HK-2 (cell line): ENCODE results near the gene ESRRA.

Experiments used
- DNase-seq: peaks from one replicate; pipeline ENCODE4 v3.0.0-alpha.2; 2018; ENCODE audit not compliant: unreplicated experiment

ESRRA gene

DNA sequence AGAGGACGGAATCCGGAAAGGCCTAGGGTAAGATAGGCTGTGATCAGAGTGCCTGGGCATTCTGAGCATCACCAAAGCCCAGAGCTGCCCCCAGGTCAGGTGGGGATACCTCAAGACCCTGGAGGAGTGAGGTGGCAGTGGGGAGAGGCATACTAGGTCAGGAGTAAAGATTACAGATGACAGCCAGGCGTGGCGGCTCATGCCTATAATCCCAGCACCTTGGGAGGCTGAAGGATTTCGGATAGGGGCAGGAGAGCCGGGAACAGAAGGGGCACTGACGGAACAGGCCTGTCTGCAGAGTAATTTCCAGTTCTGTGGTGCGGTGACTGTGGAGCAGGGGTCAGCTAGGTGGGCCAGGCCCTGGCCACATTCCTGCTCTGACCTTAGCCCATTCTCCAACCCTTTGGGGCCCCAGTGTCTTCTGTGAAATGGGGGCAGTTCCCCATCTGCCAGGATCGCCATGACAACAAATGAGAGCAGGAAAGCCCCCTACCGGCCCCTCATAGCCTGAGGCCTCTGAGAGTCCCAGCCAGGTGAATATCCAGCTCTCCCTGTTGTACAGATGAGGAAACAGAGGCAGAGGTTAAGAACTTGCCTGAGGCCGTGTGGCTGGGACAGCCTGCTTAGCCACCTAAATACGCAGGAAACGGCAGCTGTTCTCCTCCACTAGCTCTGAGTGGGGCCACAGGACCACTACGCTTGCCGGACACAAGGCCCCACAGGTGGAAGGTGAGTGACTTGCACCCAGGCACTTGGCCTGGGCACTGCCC, 30.1 kb upstream of the ESRRA start:
- DNase-seq: no peak

DNA sequence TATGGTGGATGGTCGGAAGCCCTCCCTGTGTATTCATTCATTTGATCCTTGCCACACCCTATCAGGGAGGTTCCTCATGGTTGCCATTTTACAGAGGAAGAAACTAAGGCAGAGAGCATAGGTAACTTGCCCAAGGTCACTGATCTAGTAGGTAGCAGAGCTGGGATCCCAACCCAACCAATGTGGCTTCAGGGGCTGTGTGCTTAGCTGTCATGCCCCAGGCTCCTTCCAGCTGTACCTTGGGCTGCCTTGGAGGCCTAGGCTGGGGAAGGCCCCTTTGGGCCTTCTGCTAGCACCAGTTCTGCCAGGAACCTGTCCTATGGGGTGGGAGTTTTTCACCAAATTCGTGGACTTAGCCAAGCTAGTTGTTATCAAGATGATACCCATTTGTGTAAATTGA, 29.5 kb upstream of the ESRRA start:
- DNase-seq: no peak

DNA sequence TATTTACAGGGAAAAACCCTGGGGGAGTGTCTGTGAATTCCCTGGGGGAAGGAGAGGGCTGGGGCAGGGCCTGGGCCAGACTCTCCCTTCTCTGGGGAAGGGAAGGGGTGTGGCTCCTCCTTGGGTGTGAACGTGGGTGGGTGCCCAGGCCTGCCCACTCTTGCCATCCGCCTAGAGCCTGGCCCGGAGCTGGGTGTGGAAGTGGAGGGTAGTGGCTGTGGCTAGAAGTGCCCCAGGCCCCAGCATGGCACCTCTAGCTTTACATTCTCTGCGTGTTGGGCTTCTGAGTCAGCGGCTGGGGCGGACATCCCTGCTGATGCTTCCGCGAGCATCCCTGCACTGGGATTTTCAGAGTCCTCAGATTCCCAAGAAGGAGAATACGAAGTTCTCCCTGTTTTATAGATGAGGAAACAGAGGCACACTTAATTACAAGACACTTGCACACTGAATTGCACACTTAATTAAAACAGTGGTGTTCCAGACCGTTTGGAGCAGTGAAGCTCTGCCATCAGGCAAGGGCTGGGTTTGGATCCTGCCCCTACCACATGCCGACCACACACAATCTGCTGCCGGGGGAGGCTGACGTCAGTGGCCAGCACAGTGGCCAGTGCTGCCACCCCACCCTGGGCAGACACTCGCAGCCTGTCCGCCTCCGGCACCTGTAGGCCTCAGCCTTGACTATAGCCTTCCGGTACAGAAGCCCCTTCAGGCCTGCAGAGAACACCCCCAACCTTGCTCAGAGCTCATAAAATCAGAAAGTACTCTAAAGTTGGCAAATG, 28.5 kb upstream of the ESRRA start:
- DNase-seq: no peak

DNA sequence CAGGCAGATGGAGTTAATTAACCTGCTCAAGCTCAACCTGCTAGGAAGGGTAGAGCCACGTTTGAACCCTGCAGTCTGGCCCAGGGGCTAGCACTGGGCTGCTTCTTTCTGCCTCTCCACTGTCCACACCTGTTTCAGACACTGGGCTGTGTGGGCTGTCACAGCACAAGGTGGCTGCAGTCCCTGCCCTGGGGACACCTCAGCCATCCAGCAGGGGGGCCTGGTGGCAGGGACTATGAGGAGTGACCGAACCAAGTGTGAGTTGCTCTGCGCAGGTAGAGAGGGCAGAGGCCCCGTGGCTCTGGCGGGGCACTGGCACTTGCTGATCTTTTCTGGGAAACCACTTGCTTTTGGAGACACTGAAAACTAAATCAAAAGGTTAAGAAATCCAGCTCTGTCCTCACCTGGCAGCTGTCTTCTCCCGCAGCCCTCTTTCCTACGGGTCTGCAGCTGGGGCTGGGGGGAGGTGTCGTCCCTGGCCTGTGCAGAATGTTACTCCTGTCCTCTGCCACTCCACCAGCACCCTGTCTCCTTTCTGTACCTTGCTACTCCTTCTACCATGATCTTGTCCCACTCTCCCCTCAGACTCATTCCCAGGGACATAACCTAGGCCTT, 26.6 kb upstream of the ESRRA start:
- DNase-seq: no peak

DNA sequence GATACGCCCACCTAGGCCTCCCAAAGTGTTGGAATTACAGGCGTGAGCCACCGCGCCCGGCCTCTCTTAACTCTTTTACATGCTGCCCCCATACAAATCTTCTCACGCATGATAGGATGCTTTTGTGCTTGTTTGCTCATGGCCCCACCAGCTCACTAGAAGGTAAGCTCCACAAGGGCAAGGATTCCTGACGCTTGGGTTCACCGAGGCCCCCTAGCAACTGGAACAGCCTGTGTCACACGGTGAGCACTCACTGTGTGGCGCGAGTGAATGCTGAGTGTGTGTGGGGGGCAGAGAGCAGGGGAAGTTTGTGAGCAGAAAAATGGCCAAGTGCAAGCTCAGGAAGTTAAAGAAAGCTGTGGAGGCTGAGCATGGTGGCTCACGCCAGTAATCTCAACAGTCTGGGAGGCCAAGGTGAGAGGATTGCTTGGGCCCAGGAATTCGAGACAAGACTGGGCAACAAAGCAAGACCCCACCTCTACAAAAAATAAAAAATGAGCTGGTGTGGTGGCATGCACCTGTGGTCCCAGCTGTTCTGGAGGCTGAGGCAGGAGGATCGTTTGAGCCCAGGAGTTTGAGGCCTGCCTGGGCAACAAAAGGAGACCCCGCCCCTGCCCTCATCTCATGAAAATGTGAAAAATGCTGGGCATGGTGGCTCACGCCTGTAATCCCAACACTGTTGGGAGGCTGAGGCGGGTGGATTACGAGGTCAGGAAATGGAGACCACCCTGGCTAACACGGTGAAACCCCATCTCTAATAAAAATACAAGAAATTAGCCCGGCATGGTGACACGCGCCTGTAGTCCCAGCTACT, 23.2 kb upstream of the ESRRA start:
- no peak for DNase-seq

DNA sequence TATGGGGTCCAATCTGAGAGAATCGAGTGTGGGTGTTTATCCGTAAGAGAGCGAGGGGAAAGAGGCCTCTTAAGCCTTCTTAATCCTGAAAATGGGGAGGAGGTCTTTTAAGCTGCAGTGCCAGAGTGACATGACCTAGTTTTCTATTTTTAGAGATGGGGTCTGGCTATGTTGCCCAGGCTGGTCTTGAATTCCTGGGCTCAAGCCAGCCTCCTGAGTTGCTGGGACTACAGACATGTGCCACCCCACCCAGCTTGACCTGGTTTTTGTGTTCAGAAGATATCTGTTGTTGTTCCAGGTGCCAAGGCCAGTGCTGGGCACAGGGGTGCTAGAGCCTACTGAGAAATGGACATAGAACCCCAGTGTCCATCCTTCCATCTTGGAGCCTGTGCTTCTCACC, 22.2 kb upstream of the ESRRA start:
- DNase-seq: no peak

DNA sequence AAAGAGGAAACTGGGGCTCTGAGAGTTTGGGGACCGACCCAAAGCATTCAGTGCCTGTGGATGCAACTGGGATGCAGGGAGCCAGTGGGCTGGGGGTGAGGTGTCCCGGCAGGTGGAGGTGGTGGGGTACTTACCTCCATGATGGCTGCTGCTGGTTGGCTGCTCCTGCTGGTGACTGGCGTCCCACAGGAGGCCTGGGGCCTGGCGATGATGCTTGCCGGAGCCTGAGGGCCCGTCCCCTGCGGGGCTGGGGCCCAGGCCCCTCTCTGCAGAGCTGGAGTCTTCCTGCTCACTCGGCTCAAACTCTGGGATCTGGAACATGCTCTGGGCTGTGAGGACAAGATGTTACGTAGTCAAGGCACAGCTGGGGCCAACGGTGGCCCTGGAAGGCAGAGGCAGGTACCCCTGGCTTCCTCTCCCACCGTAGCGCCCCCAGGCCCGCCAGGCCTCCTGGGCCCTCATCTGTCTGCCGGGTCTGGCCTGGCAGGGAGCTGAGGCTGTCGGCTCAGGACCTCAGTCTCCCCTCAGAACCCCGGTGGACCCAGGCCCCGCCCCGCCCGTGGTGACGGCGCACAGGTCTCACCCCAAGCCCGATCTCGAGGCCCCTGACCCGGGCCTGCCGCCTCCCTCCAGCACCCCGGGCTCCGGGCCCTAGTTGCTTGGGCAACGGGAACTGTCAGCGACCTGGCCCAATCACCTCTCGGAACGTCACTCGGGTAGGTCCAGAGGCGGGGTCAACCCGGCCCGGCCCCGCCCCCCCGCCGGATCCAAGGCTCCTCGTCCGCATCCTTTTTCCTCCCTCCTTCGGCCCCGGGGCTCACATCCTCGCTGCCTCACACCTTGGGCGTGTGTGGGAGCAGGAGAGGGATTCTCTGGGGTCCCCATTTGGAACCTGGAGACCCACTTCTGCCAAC, 21.0 kb upstream of the ESRRA start, which contains the start of gene BAD:
Gene BAD, minus strand, starts transcription at position 618 of the 914 bp plus-strand sequence. Its CDS starts 297 bp downstream, at position 321.
- peak; percentile 89 for DNase-seq

DNA sequence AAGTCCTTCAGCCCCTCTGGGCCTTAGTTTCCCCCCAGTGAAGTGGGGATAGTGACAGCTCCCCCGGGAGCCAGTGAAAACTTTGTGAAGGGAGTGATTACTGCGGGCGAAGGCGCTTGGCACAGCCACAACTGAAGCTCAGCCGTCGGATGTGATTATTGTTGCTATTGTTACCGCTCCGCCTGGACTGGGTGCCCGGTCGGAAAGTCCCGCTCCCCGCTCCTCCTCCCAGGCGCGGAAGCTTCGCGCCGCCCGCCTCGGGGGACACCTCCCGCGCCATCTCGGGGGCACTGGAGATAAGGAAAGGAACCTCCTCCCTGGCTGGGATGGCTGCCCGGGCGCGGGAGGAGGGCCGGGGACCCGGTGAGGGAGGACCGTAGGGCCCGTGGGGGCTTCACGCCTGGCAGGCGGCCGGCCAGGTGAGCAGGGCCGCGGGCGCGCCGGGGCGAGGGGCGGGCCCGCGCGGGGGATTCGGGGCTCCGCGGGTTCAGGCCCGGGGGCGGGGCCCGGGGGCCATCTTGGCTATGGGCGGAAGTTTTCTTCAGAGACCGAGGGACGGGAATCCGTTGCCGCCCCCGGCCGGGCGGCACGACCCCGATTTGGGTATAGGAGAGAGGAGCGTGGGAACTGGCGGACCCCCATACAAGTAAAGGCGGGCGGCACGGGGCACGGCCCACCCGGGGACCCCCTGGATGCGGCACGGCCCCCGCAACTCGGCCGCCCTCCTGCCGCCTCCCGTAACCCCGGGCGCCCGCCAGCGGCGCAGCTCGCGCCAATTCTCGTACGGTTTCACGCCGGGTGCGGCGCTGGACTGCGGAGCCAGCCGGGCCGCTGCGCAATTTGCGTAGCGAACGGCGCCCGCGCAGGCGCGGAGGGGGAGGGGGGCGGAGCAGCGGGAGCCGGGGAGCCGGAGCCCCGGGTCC, 20.1 kb upstream of the ESRRA start, which contains the start of gene GPR137:
Gene GPR137, plus strand, starts transcription at position 887 of the 923 bp plus-strand sequence. CDS start 677 bp downstream, outside the sequence.
- peak; percentile 75 for DNase-seq

DNA sequence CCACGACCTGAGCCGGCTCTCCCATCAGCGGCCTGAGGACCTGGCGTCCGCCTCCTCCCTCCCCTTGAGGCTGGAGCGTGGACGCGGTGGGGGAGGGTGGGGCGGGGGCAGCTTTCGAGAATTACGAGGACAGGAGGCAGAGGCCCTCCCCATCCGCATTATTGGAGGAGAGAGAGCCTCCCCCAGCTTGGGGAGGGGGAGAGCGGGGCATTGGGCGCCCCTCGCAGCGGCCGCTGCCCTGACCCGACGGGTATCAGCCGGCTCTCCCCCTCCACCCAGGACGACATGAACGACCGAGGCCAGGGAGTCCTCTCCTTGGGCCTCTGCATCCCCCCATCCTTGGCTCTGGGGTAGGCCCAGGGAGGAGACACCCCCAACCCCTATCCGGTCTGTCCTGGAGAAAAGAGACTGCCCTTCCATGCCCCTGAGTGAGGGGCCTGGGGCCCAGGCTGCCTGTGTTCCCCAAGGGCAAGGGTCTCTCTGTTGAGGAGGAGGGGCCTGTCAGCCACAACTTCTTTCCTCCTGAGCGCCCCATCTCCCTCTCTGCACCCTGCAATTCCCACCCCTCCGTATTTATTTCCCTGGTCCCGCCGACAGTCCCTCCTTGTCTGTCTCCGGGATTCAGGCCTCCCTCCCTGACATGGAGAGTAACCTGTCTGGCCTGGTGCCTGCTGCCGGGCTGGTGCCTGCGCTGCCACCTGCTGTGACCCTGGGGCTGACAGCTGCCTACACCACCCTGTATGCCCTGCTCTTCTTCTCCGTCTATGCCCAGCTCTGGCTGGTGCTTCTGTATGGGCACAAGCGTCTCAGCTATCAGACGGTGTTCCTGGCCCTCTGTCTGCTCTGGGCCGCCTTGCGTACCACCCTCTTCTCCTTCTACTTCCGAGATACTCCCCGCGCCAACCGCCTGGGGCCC, 19.2 kb upstream of the ESRRA start:
- peak; percentile 31 for DNase-seq

DNA sequence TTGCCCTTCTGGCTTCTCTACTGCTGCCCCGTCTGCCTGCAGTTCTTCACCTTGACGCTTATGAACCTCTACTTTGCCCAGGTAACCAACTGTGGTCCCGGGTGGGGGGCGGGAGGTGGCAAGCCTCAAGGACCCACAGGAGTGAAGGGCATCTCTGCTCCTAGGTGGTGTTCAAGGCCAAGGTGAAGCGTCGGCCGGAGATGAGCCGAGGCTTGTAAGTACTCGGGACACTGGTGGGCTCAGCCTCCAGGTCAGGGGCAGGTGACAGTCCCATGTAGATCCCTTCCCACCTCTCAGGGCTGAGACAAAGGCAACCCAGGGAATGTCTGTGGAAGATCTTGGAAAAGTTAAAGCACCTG, 18.5 kb upstream of the ESRRA start:
- DNase-seq: no peak

DNA sequence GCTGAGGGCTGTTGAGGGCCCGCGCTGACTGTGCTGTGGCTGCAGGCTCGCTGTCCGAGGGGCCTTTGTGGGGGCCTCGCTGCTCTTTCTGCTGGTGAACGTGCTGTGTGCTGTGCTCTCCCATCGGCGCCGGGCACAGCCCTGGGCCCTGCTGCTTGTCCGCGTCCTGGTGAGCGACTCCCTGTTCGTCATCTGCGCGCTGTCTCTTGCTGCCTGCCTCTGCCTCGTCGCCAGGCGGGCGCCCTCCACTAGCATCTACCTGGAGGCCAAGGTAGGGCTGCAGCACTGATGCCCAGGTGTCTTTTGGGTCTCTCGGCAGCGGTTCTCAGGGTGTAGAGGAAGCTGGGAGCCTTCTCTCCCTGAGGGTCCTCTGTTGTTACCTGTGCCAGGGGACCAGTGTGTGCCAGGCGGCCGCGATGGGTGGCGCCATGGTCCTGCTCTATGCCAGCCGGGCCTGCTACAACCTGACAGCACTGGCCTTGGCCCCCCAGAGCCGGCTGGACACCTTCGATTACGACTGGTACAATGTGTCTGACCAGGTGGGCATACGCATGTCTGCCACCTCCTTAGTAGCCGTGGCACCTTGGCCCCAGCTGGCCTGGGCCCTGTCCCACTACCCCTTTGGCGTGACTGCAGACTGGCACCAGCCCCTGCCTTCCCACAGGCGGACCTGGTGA, 17.5 kb upstream of the ESRRA start:
- DNase-seq: no peak

DNA sequence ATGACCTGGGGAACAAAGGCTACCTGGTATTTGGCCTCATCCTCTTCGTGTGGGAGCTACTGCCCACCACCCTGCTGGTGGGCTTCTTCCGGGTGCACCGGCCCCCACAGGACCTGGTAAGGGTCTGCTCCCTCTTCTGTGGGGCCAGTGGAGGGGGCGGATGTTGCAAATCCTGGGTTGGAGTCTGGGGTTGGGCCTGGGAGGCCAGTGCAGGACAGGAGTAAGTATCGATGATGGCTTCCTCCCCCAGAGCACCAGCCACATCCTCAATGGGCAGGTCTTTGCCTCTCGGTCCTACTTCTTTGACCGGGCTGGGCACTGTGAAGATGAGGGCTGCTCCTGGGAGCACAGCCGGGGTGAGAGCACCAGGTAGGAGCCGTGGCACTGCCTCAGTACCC, 17.0 kb upstream of the ESRRA start:
- DNase-seq: no peak

DNA sequence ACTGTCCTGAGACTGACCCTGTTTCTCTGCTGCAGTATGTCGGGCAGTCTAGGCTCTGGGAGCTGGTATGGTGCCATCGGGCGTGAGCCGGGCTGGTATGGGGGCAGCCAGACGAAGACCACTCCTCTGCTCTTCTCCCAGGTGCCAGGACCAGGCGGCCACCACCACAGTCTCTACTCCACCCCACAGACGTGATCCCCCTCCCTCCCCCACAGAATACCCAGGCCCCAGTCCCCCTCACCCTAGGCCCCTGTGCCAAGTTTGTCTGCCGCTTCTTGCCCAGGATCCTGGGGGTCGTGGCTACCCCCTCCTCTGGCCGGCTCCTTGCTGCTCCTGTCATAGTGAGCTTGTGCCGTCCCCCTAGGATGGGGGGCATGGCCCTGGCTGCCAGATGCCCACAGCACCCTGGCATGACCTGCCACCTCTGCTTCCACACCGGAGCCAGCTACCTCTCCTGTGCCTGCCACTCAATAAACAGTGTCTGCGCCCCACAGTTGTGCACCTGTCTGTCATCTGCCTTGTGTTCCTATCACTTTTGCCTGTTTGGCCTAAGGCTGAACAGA, 16.2 kb upstream of the ESRRA start:
- DNase-seq: no peak

DNA sequence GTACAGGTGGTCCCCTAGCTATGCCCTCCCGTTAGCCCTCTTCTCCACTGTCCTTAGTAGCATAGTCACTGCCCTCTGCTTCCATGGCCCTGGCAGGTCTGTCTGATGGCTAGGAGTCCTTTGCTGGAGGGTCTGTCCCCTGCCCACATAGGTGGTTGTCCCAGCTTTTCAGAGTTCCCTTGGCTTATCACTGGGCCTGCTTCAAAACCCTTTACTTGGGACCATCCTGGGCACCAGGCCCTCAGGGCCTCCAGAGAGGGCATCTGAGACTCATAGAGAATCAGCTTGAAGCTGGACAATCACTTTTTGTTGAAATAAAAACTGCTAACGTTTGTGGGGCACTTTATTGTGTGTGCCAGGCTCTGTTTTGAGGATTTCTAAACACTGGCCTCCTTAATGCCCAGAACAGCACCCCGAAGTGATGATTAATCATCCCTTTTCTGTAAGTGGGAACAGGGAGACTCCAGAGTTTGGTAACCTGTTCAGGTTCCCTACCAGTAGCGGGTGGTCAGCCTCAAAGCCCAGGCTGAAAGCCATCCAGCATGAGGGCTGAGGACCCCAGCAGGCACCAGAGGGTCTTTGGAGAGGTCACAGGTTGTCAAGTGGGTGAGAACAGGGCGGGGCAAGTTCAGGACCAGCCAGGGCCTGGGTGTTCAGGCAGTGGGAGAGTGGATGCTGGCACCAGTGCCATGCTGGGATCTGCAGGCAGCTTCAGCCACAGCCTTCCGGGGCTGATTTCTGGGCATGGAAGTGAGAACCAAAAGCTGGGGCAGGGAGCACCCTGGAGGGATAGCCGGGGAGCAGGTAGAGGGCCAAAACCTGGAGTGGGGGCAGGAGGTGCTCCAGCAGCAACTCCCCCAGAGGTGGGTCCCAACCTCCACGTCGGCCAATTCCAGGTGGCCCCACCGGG, 14.7 kb upstream of the ESRRA start:
- no peak for DNase-seq

DNA sequence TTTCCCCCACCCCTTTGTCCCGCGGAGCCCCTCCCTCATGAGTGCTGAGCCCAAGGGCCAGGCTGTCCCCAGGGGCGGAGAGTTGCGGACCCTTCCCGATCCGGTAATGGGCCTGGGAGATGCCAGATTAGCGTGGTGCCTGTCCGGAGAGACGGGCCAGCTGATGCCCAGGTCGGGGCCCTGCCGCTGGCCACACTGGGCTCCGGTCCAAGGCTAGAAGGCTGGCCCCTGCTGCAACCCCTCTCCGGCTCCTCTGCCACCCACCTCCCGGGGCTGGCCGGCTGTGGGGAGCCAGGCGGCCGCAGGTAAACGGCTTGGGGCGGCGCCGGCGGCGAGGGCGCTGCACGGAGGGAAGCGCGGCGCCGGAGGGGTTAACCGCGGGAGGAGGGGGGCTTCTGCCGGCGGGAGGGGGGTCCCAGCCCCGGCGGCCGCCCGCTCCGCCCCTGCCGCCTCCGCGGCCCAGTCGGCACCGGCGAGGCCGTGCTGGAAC, 14.0 kb upstream of the ESRRA start, which contains the start of gene KCNK4:
Gene KCNK4, plus strand, starts transcription at position 41 of the 490 bp plus-strand sequence. CDS start 1,717 bp downstream, outside the sequence.
- DNase-seq: no peak

DNA sequence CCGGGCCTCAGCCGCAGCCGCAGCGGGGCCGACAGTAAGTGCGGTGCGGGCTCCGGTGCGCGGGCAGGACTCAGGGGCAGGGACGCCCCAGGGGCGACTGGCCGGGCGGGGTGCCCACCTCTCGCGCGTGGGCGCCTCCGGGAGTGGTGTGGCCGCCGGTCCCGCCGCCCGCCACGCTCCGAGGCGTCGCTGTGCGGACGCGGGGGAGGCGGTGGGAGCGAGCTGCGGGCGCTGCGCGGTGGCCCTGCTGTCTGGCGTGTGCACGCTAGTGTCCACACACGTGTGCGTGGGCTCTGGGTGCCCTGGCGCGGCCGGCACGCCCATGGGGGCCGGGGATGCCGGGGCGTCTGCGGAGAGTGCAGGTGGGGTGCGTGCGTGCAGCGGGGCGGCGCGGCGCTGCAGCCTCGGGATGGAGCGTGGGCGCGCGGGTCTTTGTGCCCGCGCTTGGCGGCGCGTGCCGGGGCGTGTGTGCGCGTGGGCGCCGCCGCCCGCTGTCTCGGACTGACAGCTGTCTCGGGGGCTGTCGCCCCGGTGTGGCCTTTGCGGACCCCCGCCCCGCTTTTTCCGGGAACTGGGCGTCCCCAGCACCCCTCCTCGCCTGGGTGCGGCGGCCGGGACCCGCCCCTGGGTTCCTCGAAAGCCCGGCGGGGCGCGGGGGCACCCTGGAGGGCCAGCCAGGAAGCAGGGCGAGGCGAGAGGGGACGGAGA, 13.4 kb upstream of the ESRRA start:
- no peak for DNase-seq
